Breast epithelium (tissue), 3 donors: ENCODE measurements around the gene ELOVL6.

ENCODE experiments used
- CTCF ChIP-seq, 3 donors: fragments of 450-650 bp; IDR thresholded peaks; one replicate each; pipeline ENCODE4 v1.5.1; 2016 to 2017; ENCODE audit warnings: antibody characterized with exemption in 3 of 3, mild to moderate bottlenecking in 3 of 3, moderate library complexity in 3 of 3
- POLR2A ChIP-seq: fragments of 450-650 bp; IDR thresholded peaks from one replicate; pipeline ENCODE4 v1.6.1; 2016; ENCODE audit warnings: antibody characterized with exemption, mild to moderate bottlenecking, moderate library complexity
- POLR2AphosphoS5 ChIP-seq, 3 donors: sonication (generic); formaldehyde crosslinking; IDR thresholded peaks; one replicate each; pipeline ENCODE4 v1.6.1; 2017; ENCODE audit warnings: antibody characterized with exemption in 3 of 3

DNA sequence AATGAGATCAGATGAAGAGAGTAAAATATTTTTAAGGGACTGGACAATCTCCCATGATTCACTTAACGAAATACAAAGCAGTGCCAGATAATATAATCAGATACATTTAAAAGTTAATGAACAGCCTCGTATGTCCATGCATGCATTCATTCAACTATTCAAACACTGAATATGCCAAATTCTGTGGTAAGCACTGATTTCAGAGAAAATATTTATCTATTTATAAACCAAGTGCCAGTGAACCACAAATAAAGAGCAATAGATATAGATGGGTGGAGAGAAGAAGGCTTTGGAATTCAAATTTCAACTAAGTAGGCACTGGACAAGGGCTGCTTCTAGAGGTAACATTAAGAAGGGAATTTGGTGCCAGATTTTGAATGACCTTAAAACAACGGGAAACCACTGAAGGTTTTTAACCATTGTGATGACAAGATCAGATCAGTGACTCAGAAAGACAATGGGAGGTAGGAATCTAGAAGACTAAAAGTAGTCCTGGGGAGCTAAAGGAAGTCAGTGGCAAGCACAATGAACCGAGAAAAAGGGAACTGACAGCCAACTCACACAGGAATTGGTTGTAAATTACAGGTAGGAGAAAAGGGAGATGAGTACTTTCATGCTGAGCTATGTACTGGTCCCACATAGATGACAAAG lies 14.2 kb downstream of the ELOVL6 start:
- no peak for TF ChIP-seq POLR2AphosphoS5 (IDR thresholded peaks at IDR 0.05)
- no peak for TF ChIP-seq CTCF (IDR thresholded peaks at IDR 0.05)
- TF ChIP-seq POLR2A, result no peak
